ENCODE results near the gene IGF2BP3.

DNA sequence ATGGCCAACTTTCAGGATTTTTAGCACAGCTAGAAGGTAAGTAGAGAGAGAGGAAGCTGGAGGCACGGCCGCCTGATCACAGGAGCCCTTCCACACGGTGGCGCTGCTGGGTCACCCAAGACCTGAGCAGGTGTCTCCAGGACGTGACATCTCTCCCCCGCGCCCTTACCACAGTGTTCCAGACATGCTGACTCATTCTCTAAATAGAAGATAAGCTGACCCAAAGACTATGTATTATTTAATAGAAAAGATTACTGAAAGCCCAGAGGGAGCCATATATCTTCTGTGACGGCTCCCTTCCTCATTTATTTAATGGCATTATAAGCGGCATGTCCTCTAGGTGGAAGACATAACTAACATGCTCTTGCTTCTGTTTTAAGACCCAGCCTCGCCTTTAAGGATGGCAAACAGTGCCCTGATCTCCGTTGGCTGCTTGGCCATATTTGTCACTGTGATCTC is 197.1 kb downstream of the IGF2BP3 start:
- TF ChIP-seq, protein P1, sequence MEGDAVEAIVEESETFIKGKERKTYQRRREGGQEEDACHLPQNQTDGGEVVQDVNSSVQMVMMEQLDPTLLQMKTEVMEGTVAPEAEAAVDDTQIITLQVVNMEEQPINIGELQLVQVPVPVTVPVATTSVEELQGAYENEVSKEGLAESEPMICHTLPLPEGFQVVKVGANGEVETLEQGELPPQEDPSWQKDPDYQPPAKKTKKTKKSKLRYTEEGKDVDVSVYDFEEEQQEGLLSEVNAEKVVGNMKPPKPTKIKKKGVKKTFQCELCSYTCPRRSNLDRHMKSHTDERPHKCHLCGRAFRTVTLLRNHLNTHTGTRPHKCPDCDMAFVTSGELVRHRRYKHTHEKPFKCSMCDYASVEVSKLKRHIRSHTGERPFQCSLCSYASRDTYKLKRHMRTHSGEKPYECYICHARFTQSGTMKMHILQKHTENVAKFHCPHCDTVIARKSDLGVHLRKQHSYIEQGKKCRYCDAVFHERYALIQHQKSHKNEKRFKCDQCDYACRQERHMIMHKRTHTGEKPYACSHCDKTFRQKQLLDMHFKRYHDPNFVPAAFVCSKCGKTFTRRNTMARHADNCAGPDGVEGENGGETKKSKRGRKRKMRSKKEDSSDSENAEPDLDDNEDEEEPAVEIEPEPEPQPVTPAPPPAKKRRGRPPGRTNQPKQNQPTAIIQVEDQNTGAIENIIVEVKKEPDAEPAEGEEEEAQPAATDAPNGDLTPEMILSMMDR (IDR thresholded peaks at IDR 0.05): no peak
- no peak for TF ChIP-seq POLR2A (IDR thresholded peaks at IDR 0.05)
